ENCODE results near the gene PCP4. TPM values are rescaled to one million over a fixed set of nuclear protein-coding genes. Genes with fewer than 3 reads are reported as not detected.

The PCP4 gene
- total and polyA plus RNA-seq, 2 donors from 2014 or later = 26.9 to 69.4 TPM

GRCh38 chr21:39968010-39968409 lies 100.8 kb downstream of the PCP4 start:
- Histone ChIP-seq H3K4me3 (ENCODE audit: low read length in 3 of 3) (no peak overlapping the region), H3K27me3 (ENCODE audit: control insufficient read depth, insufficient read depth, low read length) (no peaks in the 10 kb centered on the region), H3K4me1 (ENCODE audit: control insufficient read depth in 2 of 3, insufficient read depth in 2 of 3, low read depth in 1 of 3, low read length in 3 of 3) (no peaks in the 10 kb centered on the region), H3K9ac (ENCODE audit: low read length in 3 of 3) (no peak overlapping the region), H3K36me3 (ENCODE audit: control insufficient read depth in 2 of 3, insufficient read depth in 3 of 3, low read length in 3 of 3) (no peaks in the 10 kb centered on the region), H3K9me3 (ENCODE audit: control insufficient read depth in 2 of 3, insufficient read depth in 1 of 3, low read length in 3 of 3) (no peaks in the 10 kb centered on the region), H3K27ac (ENCODE audit: low read depth in 2 of 2, low read length in 2 of 2) (no peak overlapping the region)
- FAIRE-seq = no peak
- DNase-seq = no peak
- TF ChIP-seq, protein P1, sequence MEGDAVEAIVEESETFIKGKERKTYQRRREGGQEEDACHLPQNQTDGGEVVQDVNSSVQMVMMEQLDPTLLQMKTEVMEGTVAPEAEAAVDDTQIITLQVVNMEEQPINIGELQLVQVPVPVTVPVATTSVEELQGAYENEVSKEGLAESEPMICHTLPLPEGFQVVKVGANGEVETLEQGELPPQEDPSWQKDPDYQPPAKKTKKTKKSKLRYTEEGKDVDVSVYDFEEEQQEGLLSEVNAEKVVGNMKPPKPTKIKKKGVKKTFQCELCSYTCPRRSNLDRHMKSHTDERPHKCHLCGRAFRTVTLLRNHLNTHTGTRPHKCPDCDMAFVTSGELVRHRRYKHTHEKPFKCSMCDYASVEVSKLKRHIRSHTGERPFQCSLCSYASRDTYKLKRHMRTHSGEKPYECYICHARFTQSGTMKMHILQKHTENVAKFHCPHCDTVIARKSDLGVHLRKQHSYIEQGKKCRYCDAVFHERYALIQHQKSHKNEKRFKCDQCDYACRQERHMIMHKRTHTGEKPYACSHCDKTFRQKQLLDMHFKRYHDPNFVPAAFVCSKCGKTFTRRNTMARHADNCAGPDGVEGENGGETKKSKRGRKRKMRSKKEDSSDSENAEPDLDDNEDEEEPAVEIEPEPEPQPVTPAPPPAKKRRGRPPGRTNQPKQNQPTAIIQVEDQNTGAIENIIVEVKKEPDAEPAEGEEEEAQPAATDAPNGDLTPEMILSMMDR (IDR thresholded peaks at IDR 0.05; ENCODE audit: borderline replicate concordance, extremely low read depth, insufficient read depth) = no peak
- intact Hi-C loops (cut with DNase I) = no loop called here

DNA sequence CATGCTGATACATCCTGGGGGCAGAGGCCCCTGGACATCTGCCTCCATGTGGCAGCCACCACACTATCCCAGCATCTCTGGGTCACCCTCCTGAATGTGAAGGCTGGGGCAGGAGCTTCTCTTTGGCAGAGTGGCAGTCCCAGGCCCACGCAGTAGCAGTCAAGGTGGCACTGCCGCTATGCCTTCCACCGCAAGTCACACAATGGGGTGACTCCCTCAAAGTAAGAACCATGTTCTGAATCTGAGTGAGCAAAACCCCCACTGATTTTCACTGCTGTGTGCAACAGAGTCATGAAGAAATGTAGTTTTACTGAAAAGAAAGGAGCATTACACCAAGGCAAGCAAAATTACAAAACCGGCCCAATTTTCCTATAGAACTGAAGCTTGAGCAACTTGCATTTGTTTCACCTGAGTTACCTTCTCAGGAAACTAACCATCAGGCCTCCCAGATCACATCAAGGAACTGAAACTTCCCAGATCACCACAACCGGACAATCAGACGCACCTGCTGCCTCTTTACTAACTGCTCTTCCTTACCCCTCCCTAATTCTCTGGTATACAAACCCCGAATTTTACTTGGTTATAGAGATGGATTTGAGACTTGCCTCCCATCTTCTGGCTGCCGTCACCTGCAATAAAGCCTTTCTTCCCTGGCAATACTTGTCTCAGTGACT lies 102.6 kb downstream of the PCP4 start:
- FAIRE-seq = no peak

GRCh38 chr21:39971956-39972355 lies 104.7 kb downstream of the PCP4 start:
- Histone ChIP-seq H3K36me3 (ENCODE audit: control insufficient read depth in 2 of 3, insufficient read depth in 3 of 3, low read length in 3 of 3) (no peaks in the 10 kb centered on the region), H3K27ac (ENCODE audit: low read depth in 2 of 2, low read length in 2 of 2) (no peak overlapping the region), H3K4me1 (ENCODE audit: control insufficient read depth in 2 of 3, insufficient read depth in 2 of 3, low read depth in 1 of 3, low read length in 3 of 3) (no peaks in the 10 kb centered on the region), H3K4me3 (ENCODE audit: low read length in 3 of 3) (no peak overlapping the region), H3K9me3 (ENCODE audit: control insufficient read depth in 2 of 3, insufficient read depth in 1 of 3, low read length in 3 of 3) (no peaks in the 10 kb centered on the region), H3K9ac (ENCODE audit: low read length in 3 of 3) (no peak overlapping the region), H3K27me3 (ENCODE audit: control insufficient read depth, insufficient read depth, low read length) (no peaks in the 10 kb centered on the region)
- DNase-seq (peak in 1 of 5 donors; percentile 22), FAIRE-seq (no peak)
- intact Hi-C loops (cut with DNase I) = no loop called here
- TF ChIP-seq, protein P1 (IDR thresholded peaks at IDR 0.05; ENCODE audit: borderline replicate concordance, extremely low read depth, insufficient read depth) = no peak

More for the DNA sequence above, 102.6 kb downstream of the PCP4 start:
- TF ChIP-seq, protein P1 (IDR thresholded peaks at IDR 0.05; ENCODE audit: borderline replicate concordance, extremely low read depth, insufficient read depth) = no peak
- Histone ChIP-seq H3K36me3 (ENCODE audit: control insufficient read depth in 2 of 3, insufficient read depth in 3 of 3, low read length in 3 of 3) (no peaks in the 10 kb centered on the region), H3K4me1 (ENCODE audit: control insufficient read depth in 2 of 3, insufficient read depth in 2 of 3, low read depth in 1 of 3, low read length in 3 of 3) (no peaks in the 10 kb centered on the region), H3K4me3 (ENCODE audit: low read length in 3 of 3) (no peak overlapping the region), H3K9ac (ENCODE audit: low read length in 3 of 3) (no peak overlapping the region), H3K27ac (ENCODE audit: low read depth in 2 of 2, low read length in 2 of 2) (no peak overlapping the region), H3K27me3 (ENCODE audit: control insufficient read depth, insufficient read depth, low read length) (no peaks in the 10 kb centered on the region), H3K9me3 (ENCODE audit: control insufficient read depth in 2 of 3, insufficient read depth in 1 of 3, low read length in 3 of 3) (no peaks in the 10 kb centered on the region)
- intact Hi-C loops (cut with DNase I) = no loop called here
- DNase-seq = no peak

- H3K9ac ChIP-seq (ENCODE audit: low read length in 3 of 3) = no peak overlapping the region
- no peak for FAIRE-seq
- no peaks in the 10 kb centered on the region for H3K27me3 ChIP-seq (ENCODE audit: control insufficient read depth, insufficient read depth, low read length)
- TF ChIP-seq, protein P1 (IDR thresholded peaks at IDR 0.05; ENCODE audit: borderline replicate concordance, extremely low read depth, insufficient read depth) = no peak
- no peaks in the 10 kb centered on the region for H3K36me3 ChIP-seq (ENCODE audit: control insufficient read depth in 2 of 3, insufficient read depth in 3 of 3, low read length in 3 of 3)
- DNase-seq = no peak
- intact Hi-C loops (cut with DNase I) = no loop called here
- H3K4me1 ChIP-seq (ENCODE audit: control insufficient read depth in 2 of 3, insufficient read depth in 2 of 3, low read depth in 1 of 3, low read length in 3 of 3) = no peaks in the 10 kb centered on the region
- H3K4me3 ChIP-seq (ENCODE audit: low read length in 3 of 3) = no peak overlapping the region
- H3K9me3 ChIP-seq (ENCODE audit: control insufficient read depth in 2 of 3, insufficient read depth in 1 of 3, low read length in 3 of 3) = no peaks in the 10 kb centered on the region
- H3K27ac ChIP-seq (ENCODE audit: low read depth in 2 of 2, low read length in 2 of 2) = no peak overlapping the region
Observed at GRCh38 chr21:39972471-39972870, 105.2 kb downstream of the PCP4 start.

All from kidney (tissue), 14 donors.